ENCODE data around the gene NFKBIZ.

- TF ChIP-seq EZH2phosphoT487 (IDR thresholded peaks at IDR 0.05; ENCODE audit: insufficient read depth, low read depth) (no peak), EZH2 (IDR thresholded peaks at IDR 0.05; ENCODE audit: insufficient read depth, poor library complexity, severe bottlenecking) (no peak)
These were observed 23.3 kb upstream of the NFKBIZ start for GRCh38 chr3:101825904-101826445.

Measured in GM23248 (cell line).